Endothelial cell of umbilical vein (primary cell): ENCODE results near the gene TMEM176A.

ENCODE experiments used
- CTCF ChIP-seq, 2 donors: IDR thresholded peaks; 1 replicate in 1 of 2; 2 replicates in 1 of 2; pipeline ENCODE4 v1.5.1; 2011; ENCODE audit warnings: low read length in 2 of 2, mild to moderate bottlenecking in 2 of 2, moderate library complexity in 2 of 2, control low read depth in 1 of 2, inconsistent platforms in 1 of 2, low read depth in 1 of 2; ENCODE audit not compliant: insufficient read depth in 1 of 2; ENCODE audit errors: extremely low read depth in 1 of 2
- EZH2 ChIP-seq: IDR thresholded peaks from 2 replicates; pipeline ENCODE4 v1.6.1; 2012; ENCODE audit warnings: borderline replicate concordance, low read depth, mild to moderate bottlenecking, moderate library complexity, low read length, inconsistent platforms; ENCODE audit not compliant: severe bottlenecking
- FOS ChIP-seq: IDR thresholded peaks from 2 replicates; pipeline ENCODE4 v1.6.1; 2011; ENCODE audit warnings: mild to moderate bottlenecking, low read length, moderate library complexity, borderline replicate concordance; ENCODE audit not compliant: insufficient read depth
- JUN ChIP-seq: IDR thresholded peaks from 2 replicates; pipeline ENCODE4 v1.6.1; 2011; ENCODE audit warnings: borderline replicate concordance, low read depth; ENCODE audit not compliant: insufficient read length, insufficient read depth
- MAX ChIP-seq: IDR thresholded peaks from 2 replicates; pipeline ENCODE4 v1.6.1; 2011; ENCODE audit not compliant: insufficient read depth, insufficient read length
- POLR2A ChIP-seq: IDR thresholded peaks from 2 replicates; pipeline ENCODE4 v1.6.1; 2012; ENCODE audit warnings: low read depth, mild to moderate bottlenecking, control low read depth, low read length
- POLR2AphosphoS5 ChIP-seq: IDR thresholded peaks from 2 replicates; pipeline ENCODE4 v1.6.1; 2012; ENCODE audit warnings: low read depth, mild to moderate bottlenecking, control low read depth, low read length, moderate library complexity; ENCODE audit not compliant: insufficient read depth

GRCh38 chr7:150791304-150791703 is 9.3 kb upstream of the TMEM176A start:
- no peak for TF ChIP-seq POLR2A
- TF ChIP-seq CTCF (IDR thresholded peaks at IDR 0.05; ENCODE audit: extremely low read depth in 1 of 2, insufficient read depth in 1 of 2, low read depth in 1 of 2, low read length in 2 of 2) = no peak
- no peak for TF ChIP-seq EZH2
- TF ChIP-seq POLR2AphosphoS5 = no peak
- no peak for TF ChIP-seq JUN
- TF ChIP-seq MAX = no peak
- TF ChIP-seq FOS = no peak
